ENCODE data around the gene FAM161A. TPM values are rescaled to one million over a fixed set of nuclear protein-coding genes. Genes with fewer than 3 reads are reported as not detected.
"Not testable (repeated sequence)": the region's sequence is repeated elsewhere in the genome, so short reads cannot be mapped to it uniquely, and the experiment has no call there.

Gene FAM161A
- total RNA-seq, 1 experiment from 2014 or later, result 12.8 TPM

- Histone ChIP-seq H3K4me1 (ENCODE audit: insufficient read depth, low read length, poor library complexity, severe bottlenecking) (no peaks in the 10 kb centered on the region), H3K27me3 (replicated peaks; ENCODE audit: insufficient read depth, low read depth, low read length, poor library complexity) (no peaks in the 10 kb centered on the region), H3K9me3 (ENCODE audit: low read depth, low read length, poor library complexity, severe bottlenecking) (no peaks in the 10 kb centered on the region), H3K36me3 (ENCODE audit: insufficient read depth, low read length, poor library complexity, severe bottlenecking) (no peaks in the 10 kb centered on the region), H3K4me3 (ENCODE audit: low read depth, low read length, poor library complexity, severe bottlenecking) (no peak overlapping the region), H3K27ac (ENCODE audit: low read depth, low read length, poor library complexity, severe bottlenecking) (no peak overlapping the region)
- intact Hi-C loops (cut with micrococcal nuclease; ENCODE audit: unreplicated experiment), result no loop called here
- no TSS peak for BruUV-seq (replicated peaks)
- ChIA-PET POLR2A (ENCODE audit: low non-redundant PET) (no interaction called here), CTCF (no interaction called here)
- TF ChIP-seq EZH2 (IDR thresholded peaks at IDR 0.05; ENCODE audit: borderline replicate concordance, low read depth, low read length, poor library complexity, severe bottlenecking) (no peak), CTCF (conservative IDR thresholded peaks at IDR 0.05; ENCODE audit: low read depth, low read length) (no peak)
- no peak for DNase-seq (ENCODE audit: low spot score)
These were observed 37.1 kb downstream of the FAM161A start for GRCh38 chr2:61816480-61817355.

- CTCF ChIA-PET, result no interaction called here
- no peaks in the 10 kb centered on the region for H3K36me3 ChIP-seq (ENCODE audit: insufficient read depth, low read length, poor library complexity, severe bottlenecking)
- TF ChIP-seq CTCF (conservative IDR thresholded peaks at IDR 0.05; ENCODE audit: low read depth, low read length), result no peak
- no peak for TF ChIP-seq EZH2 (IDR thresholded peaks at IDR 0.05; ENCODE audit: borderline replicate concordance, low read depth, low read length, poor library complexity, severe bottlenecking)
- no peak overlapping the region for H3K4me3 ChIP-seq (ENCODE audit: low read depth, low read length, poor library complexity, severe bottlenecking)
- no peaks in the 10 kb centered on the region for H3K9me3 ChIP-seq (ENCODE audit: low read depth, low read length, poor library complexity, severe bottlenecking)
- BruUV-seq (replicated peaks), result no TSS peak
- H3K27ac ChIP-seq (ENCODE audit: low read depth, low read length, poor library complexity, severe bottlenecking), result no peak overlapping the region
- H3K4me1 ChIP-seq (ENCODE audit: insufficient read depth, low read length, poor library complexity, severe bottlenecking), result no peaks in the 10 kb centered on the region
- POLR2A ChIA-PET (ENCODE audit: low non-redundant PET), result no interaction called here
- intact Hi-C loops (cut with micrococcal nuclease; ENCODE audit: unreplicated experiment), result no loop called here
- DNase-seq (ENCODE audit: low spot score), result no peak
- H3K27me3 ChIP-seq (replicated peaks; ENCODE audit: insufficient read depth, low read depth, low read length, poor library complexity), result no peaks in the 10 kb centered on the region
These were observed 39.2 kb downstream of the FAM161A start for GRCh38 chr2:61814539-61815160.

- DNase-seq (ENCODE audit: low spot score); H3K4me3 ChIP-seq (ENCODE audit: low read depth, low read length, poor library complexity, severe bottlenecking); H3K27me3 ChIP-seq (replicated peaks; ENCODE audit: insufficient read depth, low read depth, low read length, poor library complexity); POLR2A ChIA-PET (ENCODE audit: low non-redundant PET); H3K9me3 ChIP-seq (ENCODE audit: low read depth, low read length, poor library complexity, severe bottlenecking); CTCF ChIA-PET; BruUV-seq (replicated peaks); H3K4me1 ChIP-seq (ENCODE audit: insufficient read depth, low read length, poor library complexity, severe bottlenecking); H3K36me3 ChIP-seq (ENCODE audit: insufficient read depth, low read length, poor library complexity, severe bottlenecking); H3K27ac ChIP-seq (ENCODE audit: low read depth, low read length, poor library complexity, severe bottlenecking); intact Hi-C loops (cut with micrococcal nuclease; ENCODE audit: unreplicated experiment): not testable (repeated sequence)
These were observed 40.5 kb downstream of the FAM161A start for GRCh38 chr2:61813314-61813713.
